Fibroblast of lung (primary cell): Measurements from ENCODE around the gene ZDHHC1.

Experiments
- CTCF ChIP-seq, 2 donors: IDR thresholded peaks in 1 of 2; conservative IDR thresholded peaks in 1 of 2; 1 replicate in 1 of 2; 2 replicates in 1 of 2; pipeline ENCODE4 v1.5.1; 2011 to 2012; ENCODE audit warnings: low read length in 2 of 2, control low read depth in 1 of 2, inconsistent platforms in 1 of 2, low read depth in 1 of 2, mild to moderate bottlenecking in 1 of 2
- EZH2 ChIP-seq: IDR thresholded peaks from 2 replicates; pipeline ENCODE4 v1.5.1; 2012; ENCODE audit warnings: low read length, control low read depth, mild to moderate bottlenecking; ENCODE audit errors: missing control alignments

- TF ChIP-seq CTCF (conservative IDR thresholded peaks at IDR 0.05 in 1 of 2, IDR thresholded peaks at IDR 0.05 in 1 of 2; ENCODE audit: low read depth in 1 of 2, low read length in 2 of 2) (no peak), EZH2 (no peak)
Observed at GRCh38 chr16:67364600-67365235, 51.6 kb downstream of the ZDHHC1 start.
